ENCODE measurements around the gene IL17B. TPM values are rescaled to one million over a fixed set of nuclear protein-coding genes. Genes with fewer than 3 reads are reported as not detected.
A peak's percentile ranks its signal among the peaks of the same experiment; 100 is the strongest.

The IL17B gene
- total RNA-seq, 1 experiment from 2014 or later: not detected

DNA sequence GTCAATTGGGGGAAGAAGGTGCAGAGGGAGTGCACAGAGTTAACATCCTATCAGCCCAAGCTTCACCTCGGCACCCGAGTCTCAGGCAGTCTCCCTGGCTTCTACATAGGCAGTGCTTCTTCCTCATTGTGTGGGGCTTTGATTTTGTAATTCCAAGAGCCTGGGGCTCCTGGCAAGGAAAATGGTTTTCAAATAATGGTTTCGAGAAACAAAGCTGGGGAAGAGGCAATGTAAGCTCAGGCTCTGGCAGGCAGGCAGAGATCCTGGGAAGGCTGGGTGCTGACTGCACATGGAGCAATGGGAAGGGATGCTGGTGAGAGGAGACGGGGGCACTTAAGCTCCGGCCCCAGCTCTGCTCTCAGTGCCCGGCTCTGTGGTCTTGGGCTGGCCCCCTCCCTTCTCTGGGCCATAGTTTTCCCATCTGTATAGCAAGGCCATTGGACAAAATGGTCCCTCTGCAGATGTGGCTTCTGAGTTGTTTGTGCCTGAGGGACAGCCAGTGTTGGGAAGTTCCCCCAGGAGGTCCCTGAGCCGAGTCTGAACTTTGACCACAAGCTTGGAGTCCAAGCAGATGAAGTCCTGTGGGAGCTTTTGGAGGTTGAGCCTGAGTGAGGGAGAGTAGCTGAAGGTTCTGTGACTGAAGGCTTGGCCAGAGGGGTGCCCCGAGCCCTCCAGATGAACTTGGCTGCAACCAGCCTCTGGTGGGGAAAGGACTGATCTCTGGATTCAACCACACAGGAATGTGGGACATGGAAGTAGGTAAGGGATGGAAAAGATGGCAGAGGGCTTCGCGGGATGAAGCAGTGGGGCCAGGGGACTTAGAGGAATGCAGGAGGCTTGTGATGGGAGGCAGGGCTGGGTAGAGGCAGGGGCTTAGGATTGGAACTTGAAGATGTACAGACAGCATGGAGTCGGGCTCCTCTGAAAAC is 28.5 kb upstream of the IL17B start:
- no peak overlapping the region for H2BK20ac ChIP-seq (ENCODE audit: low read depth, low read length, poor library complexity, severe bottlenecking)
- H3K79me1 ChIP-seq (ENCODE audit: insufficient read depth, low read depth, low read length, poor library complexity, severe bottlenecking): no peaks in the 10 kb centered on the region
- no CpG with 5 or more reads among the region's 11 CpGs for WGBS (ENCODE audit: extremely low coverage, insufficient read length, low lambda C conversion rate)
- H2BK120ac ChIP-seq (ENCODE audit: low read depth, low read length, poor library complexity, severe bottlenecking): no peak overlapping the region
- no peak overlapping the region for H3K27ac ChIP-seq (ENCODE audit: insufficient read length, low read depth, low read length)
- no peak overlapping the region for H3K18ac ChIP-seq (ENCODE audit: insufficient read length, low read depth, low read length)
- no peak overlapping the region for H2BK12ac ChIP-seq (ENCODE audit: insufficient read length, low read depth, low read length)
- DNase-seq: no peak
- H3K27me3 ChIP-seq (ENCODE audit: insufficient read depth, low read length): no peaks in the 10 kb centered on the region
- H3K14ac ChIP-seq (ENCODE audit: insufficient read depth, low read length): no peak overlapping the region; the same call in 1 of the 2 replicates
- H3K4me1 ChIP-seq (ENCODE audit: insufficient read depth, low read length): no peaks in the 10 kb centered on the region; the same call in 1 of the 2 replicates
- Mint-ChIP-seq H3K27ac (peak overlapping the region in 2 of 3 experiments; percentile 54 to 76; a peak in 4 of 7 replicates), H3K36me3 (ENCODE audit: insufficient read depth in 1 of 3, low read depth in 3 of 3) (no peaks in the 10 kb centered on the region), H3K27me3 (ENCODE audit: low read depth) (no peaks in the 10 kb centered on the region), H3K9me3 (no peaks in the 10 kb centered on the region), H3K4me1 (peaks cover 29 to 47% of the 10 kb centered on the region in 2 experiments), H3K4me3 (no peak overlapping the region)
- no peak overlapping the region for H3K4ac ChIP-seq (ENCODE audit: low read depth, low read length)
- no peak overlapping the region for H2BK5ac ChIP-seq (ENCODE audit: insufficient read length, low read length)
- no peaks in the 10 kb centered on the region for H3K9me3 ChIP-seq (ENCODE audit: control insufficient read depth, low read depth, low read length)
- TF ChIP-seq, protein P1, sequence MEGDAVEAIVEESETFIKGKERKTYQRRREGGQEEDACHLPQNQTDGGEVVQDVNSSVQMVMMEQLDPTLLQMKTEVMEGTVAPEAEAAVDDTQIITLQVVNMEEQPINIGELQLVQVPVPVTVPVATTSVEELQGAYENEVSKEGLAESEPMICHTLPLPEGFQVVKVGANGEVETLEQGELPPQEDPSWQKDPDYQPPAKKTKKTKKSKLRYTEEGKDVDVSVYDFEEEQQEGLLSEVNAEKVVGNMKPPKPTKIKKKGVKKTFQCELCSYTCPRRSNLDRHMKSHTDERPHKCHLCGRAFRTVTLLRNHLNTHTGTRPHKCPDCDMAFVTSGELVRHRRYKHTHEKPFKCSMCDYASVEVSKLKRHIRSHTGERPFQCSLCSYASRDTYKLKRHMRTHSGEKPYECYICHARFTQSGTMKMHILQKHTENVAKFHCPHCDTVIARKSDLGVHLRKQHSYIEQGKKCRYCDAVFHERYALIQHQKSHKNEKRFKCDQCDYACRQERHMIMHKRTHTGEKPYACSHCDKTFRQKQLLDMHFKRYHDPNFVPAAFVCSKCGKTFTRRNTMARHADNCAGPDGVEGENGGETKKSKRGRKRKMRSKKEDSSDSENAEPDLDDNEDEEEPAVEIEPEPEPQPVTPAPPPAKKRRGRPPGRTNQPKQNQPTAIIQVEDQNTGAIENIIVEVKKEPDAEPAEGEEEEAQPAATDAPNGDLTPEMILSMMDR (conservative IDR thresholded peaks at IDR 0.05): no peak
- no peak overlapping the region for H2BK15ac ChIP-seq (ENCODE audit: low read depth, low read length)
- no peak overlapping the region for H3K4me2 ChIP-seq (ENCODE audit: insufficient read depth, insufficient read length, low read length)
- no peak overlapping the region for H3K56ac ChIP-seq (ENCODE audit: insufficient read length, low read depth, low read length)
- H4K8ac ChIP-seq (replicated peaks; ENCODE audit: insufficient read length, low read depth, low read length): no peak overlapping the region
- H3T11ph ChIP-seq (ENCODE audit: low read length): no peak overlapping the region
- H3K23me2 ChIP-seq (ENCODE audit: insufficient read length, low read depth, low read length, poor library complexity, severe bottlenecking): no peaks in the 10 kb centered on the region
- no peak overlapping the region for H4K5ac ChIP-seq (ENCODE audit: insufficient read length, low read depth, low read length)
- H4K20me1 ChIP-seq (ENCODE audit: control insufficient read depth, insufficient read depth, insufficient read length): no peaks in the 10 kb centered on the region
- no peak overlapping the region for H4K91ac ChIP-seq (ENCODE audit: insufficient read length, low read depth, low read length)
- no peak overlapping the region for H3K9ac ChIP-seq (ENCODE audit: extremely low read depth, insufficient read length, low read length)
- H3K23ac ChIP-seq (ENCODE audit: insufficient read length, low read depth, low read length): no peak overlapping the region
- no peaks in the 10 kb centered on the region for H3K79me2 ChIP-seq (ENCODE audit: insufficient read depth, low read length)
- no peak overlapping the region for H2AK5ac ChIP-seq (ENCODE audit: insufficient read length, low read length)
- no peak overlapping the region for H2AFZ ChIP-seq (ENCODE audit: low read length)

All from H9 (cell line).